NK-92 treated with Interleukin-12 subunit alpha and Interleukin-12 subunit beta, amount 100 ng/mL, for 24 hours (cell line): ENCODE measurements around the gene BPIFB6.

ENCODE experiments used
- DNase-seq: peaks from one replicate; lab custom pipeline; 2025; lab: John Stamatoyannopoulos, UW

Gene BPIFB6, protein sequence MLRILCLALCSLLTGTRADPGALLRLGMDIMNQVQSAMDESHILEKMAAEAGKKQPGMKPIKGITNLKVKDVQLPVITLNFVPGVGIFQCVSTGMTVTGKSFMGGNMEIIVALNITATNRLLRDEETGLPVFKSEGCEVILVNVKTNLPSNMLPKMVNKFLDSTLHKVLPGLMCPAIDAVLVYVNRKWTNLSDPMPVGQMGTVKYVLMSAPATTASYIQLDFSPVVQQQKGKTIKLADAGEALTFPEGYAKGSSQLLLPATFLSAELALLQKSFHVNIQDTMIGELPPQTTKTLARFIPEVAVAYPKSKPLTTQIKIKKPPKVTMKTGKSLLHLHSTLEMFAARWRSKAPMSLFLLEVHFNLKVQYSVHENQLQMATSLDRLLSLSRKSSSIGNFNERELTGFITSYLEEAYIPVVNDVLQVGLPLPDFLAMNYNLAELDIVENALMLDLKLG

GRCh38 chr20:33031531-33031930, at the start of gene BPIFB6:
BPIFB6 (plus strand) TSS chr20:33031648; CDS start chr20:33031648, 0 bp downstream.
- DNase-seq: no peak

- DNase-seq: no peak
Measured at GRCh38 chr20:32982617-32983458, 48.6 kb upstream of the BPIFB6 start.

DNA sequence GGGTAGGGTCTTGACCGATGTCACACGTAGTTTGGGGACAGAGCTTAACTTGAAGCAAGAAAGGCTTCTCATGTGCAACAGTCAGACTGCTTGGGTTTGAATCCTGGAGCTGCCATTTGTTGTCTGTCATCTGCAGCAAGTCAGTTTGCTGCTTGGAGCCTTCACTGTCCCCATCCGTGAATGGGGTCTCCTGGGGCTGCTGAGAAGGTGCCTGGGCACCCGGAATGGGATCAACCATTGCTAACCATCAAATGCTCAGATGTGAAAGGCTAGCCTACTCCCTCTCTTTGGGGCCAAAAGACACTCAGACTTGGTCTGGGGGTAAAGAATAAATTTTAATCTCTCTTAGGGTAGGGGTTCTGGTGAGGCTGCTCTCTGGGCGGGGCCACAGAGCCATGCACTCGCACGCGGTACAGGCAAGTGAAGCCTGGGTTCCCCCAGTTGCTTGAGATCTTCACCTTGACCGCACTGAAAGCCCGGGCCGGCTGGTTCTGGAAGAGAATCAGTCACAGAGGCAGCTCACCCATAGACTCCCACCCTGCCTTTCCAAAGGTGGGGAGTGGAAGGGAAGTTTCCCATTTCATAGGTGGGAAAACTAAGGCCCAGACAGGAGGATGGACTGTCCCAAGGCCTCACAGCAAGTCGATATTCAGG, 47.9 kb upstream of the BPIFB6 start:
- DNase-seq: no peak

DNA sequence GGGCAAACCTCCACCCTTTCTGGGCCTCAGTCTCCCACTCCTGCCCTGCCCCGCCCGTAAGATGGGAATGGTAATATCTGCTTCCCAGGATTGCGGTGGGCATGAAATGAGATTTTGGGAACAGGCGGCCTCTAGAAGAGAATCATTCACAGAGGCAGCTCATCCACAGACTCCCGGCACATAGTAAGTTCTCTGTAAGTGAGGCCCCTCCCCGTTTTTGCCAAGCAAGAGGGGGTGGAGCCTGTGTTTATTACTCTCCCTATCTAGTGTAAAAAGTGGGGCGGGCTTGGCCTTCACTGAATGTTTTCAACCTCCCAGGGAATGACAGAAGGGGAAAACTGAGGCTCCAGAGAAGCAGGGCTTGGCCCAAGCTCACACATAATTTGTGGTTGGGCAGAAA, 47.3 kb upstream of the BPIFB6 start:
- no peak for DNase-seq

GRCh38 chr20:32984631-32985354, 46.7 kb upstream of the BPIFB6 start:
- no peak for DNase-seq

GRCh38 chr20:32985596-32985995, 45.9 kb upstream of the BPIFB6 start:
- DNase-seq: no peak

DNA sequence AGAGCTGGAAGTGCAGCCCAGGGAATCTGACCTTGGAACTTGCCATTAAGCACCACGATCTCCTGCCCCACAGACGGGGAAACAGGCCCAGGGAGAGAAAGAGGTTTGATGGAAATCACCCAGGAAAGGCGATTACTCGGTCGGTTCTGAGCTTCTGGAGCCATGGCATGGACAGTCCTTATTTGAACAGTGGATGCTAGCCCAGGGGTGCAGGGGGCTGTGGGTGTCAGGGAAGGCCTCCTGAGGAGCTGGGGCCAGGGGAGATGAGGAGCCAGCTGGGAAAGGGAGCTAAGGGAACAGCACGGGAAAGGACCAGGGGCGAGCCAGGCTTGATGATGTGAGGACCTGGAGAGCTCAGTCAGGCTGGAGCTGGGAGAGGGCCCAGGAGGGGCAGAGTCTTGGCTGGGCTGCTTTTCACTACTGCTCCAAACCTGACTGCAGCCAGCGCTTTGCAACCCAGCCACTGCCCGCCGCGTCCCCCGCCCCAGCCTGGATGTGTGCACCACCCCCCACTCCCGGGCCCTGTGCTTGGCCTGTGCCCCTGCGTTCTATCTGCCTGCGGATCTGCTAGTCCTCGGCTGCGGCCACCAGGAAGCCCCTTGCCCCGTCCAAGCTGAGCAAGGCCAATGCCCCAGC, 45.0 kb upstream of the BPIFB6 start:
- DNase-seq: no peak

GRCh38 chr20:32987044-32987825, 44.2 kb upstream of the BPIFB6 start:
- no peak for DNase-seq

DNA sequence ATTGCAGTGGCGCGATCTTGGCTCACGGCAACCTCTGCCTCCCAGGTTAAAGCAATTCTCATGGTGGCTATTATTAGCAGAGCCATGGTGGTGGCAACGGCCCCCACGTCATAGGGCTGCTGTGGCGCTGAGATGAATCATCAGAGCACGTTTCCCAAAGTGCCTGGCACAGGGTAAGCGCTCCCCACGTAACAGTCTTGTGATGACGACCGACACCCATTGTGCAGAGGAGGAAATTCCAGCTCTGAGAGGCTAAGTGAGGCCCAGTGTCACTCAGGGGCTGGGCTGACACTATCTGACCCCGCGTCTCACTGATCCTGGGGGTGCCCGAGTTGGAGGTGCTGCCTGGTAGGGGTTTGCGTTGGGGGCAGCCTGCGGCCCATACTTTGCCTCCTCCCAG, 43.4 kb upstream of the BPIFB6 start:
- no peak for DNase-seq

- no peak for DNase-seq
Measured at GRCh38 chr20:32989507-32990283, 41.8 kb upstream of the BPIFB6 start.

- DNase-seq: no peak
Measured at GRCh38 chr20:32990426-32990825, 41.0 kb upstream of the BPIFB6 start.

- no peak for DNase-seq
Measured at GRCh38 chr20:32991383-32991782, 40.1 kb upstream of the BPIFB6 start.

DNA sequence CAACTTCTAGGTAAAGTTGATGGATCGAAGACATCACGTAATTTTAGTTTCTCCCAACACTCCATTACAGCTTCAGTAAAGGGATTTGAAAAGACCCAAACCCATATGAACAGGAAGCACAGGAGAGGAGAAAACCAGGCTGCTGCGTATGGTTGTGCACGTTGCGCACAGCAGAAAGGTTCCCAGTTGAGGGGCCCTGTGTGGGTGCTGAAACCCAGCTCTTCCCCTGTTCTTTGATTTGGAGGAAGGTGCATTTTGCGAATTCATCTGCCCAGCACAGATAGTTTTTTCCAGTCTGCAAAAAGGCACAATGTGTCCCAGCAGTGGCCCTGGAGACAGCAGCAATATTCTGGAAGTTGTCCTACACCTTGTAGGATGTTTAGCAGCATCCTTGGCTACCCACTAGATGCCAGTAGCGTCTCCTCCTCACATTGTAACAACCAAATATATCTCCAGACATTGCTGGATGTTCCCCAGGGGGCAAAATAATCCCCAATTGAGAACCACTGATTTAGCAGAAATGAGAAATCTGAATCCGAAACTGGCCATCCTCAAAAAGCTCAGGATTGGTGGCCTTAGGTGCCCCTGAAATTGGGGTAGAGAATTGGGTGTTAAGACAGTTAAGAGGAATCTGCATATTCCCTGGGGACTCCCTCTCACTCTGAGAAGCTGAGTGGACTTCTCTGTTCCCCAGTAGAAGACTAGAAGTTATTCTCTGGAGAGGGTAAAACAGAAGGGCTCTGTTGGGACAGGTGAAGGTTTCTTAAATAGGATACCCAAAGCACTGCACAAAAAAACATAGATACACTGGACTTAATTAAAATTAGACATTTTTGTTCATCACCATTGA, 39.4 kb upstream of the BPIFB6 start:
- no peak for DNase-seq

DNA sequence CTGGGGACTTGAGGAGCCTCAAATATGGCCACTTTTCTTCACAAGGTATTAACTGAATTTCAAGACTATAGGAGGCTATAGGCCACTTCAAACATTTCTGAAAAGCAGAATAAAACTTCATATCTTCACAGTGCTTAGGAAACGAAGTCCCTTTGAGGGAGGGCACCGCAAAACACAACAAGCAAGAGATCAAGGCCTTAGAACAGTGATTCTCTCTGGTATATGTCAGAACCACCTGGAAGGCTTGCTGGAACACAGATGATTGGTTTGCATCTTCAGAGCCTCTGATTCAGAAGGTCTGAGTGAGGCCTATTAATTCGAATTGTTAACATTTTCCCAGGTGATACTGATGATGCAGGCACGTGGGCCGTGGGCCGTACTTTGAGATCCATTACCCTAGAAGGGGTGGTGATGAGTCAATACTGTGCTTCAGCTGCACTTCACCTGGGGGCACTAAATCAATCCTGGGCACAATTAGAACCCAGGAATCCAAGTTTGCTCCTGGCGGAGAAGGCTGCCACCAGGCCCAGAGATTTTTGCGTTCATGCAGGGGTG, 37.9 kb upstream of the BPIFB6 start:
- DNase-seq: no peak

- no peak for DNase-seq
Measured at GRCh38 chr20:32995802-32996201, 35.6 kb upstream of the BPIFB6 start.

DNA sequence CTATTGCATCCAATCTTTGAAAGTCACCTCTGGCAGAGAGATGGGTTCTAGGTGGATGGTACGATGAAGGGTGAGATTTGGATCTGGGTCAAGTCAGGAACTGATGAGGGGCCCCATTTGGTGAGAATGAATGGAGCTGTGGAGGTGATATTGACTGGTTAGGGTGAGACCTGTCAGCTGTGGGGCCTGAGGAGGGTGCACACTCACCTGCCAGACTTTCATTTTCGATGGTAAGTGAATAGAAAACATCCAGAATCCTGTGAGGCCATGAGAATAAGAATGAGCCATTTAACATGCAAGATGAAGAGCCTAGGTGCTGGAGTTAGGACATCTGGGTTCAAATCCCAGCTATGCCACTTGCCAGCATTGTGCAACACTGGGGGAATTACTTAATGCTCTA, 34.0 kb upstream of the BPIFB6 start:
- no peak for DNase-seq

GRCh38 chr20:32999603-33000250, 31.7 kb upstream of the BPIFB6 start:
- no peak for DNase-seq
